Erythroblast (primary cell): ENCODE results near the gene AMMECR1.

Experiments
- GATA1 ChIP-seq: IDR thresholded peaks from 2 replicates; pipeline ENCODE4 v1.6.1; 2011; ENCODE audit warnings: low read depth, mild to moderate bottlenecking, control low read depth, low read length, moderate library complexity
- POLR2A ChIP-seq: IDR thresholded peaks from 2 replicates; pipeline ENCODE4 v1.6.1; 2011; ENCODE audit warnings: mild to moderate bottlenecking, low read length

- TF ChIP-seq POLR2A (no peak), GATA1 (no peak)
Observed at GRCh38 chrX:110208092-110208491, 109.8 kb downstream of the AMMECR1 start.
